K562 (cell line): ENCODE data around the gene SPTSSA. TPM values are rescaled to one million over a fixed set of nuclear protein-coding genes. Genes with fewer than 3 reads are reported as not detected.

Experiments used
- ATAC-seq: fragments of 200-7000 bp; cut with Tn5 transposase; 3 replicates; pipeline ENCODE4 v1.9.1; 2020; ENCODE audit warnings: moderate library complexity
- BruUV-seq: library from RNA; stranded (reverse); fragments of 400-500 nt; replicated peaks from 2 replicates; lab custom pipeline; 2021; lab: Mats Ljungman, UMichigan
- CTCF ChIA-PET: fragments of 300-600 bp; formaldehyde crosslinking; extraction: SDS; loops from one replicate; lab custom pipeline; 2021; ENCODE audit warnings: low intra/inter-chr PET ratio; lab: Yijun Ruan, JAX
- POLR2A ChIA-PET: fragments of 300-600, 350-650 bp; sonication (Branson Sonifier 250); formaldehyde crosslinking; extraction: SDS; loops from one replicate; lab custom pipeline; 2021; ENCODE audit warnings: antibody characterized with exemption, inconsistent platforms; lab: Yijun Ruan, JAX
- DNase-seq, 4 experiments: peaks; one replicate each; pipeline versions ENCODE4 v3.0.0 to v3.0.0-alpha.2; 2011 to 2018; ENCODE audit warnings: low spot score in 3 of 4, mixed read lengths in 3 of 4; ENCODE audit errors: extremely low read depth in 1 of 4
- FAIRE-seq: peaks from 2 replicates; lab custom pipeline; 2011; peaks lifted over from hg19 to GRCh38; lab: Jason Lieb, UNC
- H2AFZ ChIP-seq: 2 replicates; pipeline ENCODE4 v1.6.0; 2011; ENCODE audit warnings: low read depth, low read length, control low read depth, inconsistent platforms
- H3K27ac ChIP-seq: fragments of 200-600 bp; 3 replicates; pipeline ENCODE4 v1.8.0; 2011; ENCODE audit warnings: low read depth, mild to moderate bottlenecking, control low read depth, inconsistent platforms, low read length, moderate library complexity, mixed read lengths; ENCODE audit errors: extremely low read depth
- H3K27me3 ChIP-seq, 2 experiments: fragments of 300-600 bp in 1 of 2; 2 replicates in 1 of 2; 3 replicates in 1 of 2; pipeline versions ENCODE4 v1.6.0 to v1.8.0; 2011; ENCODE audit warnings: inconsistent platforms in 2 of 2, low read length in 2 of 2, mild to moderate bottlenecking in 1 of 2, mixed read lengths in 1 of 2, moderate library complexity in 1 of 2; ENCODE audit not compliant: control insufficient read depth in 2 of 2, insufficient read depth in 2 of 2
- H3K36me3 ChIP-seq: fragments of 300-600 bp; 3 replicates; pipeline ENCODE4 v1.8.0; 2011; ENCODE audit warnings: mild to moderate bottlenecking, low read length, inconsistent platforms; ENCODE audit not compliant: control insufficient read depth, insufficient read depth
- H3K4me1 ChIP-seq, 2 experiments: fragments of 200-600 bp in 1 of 2; replicated peaks in 1 of 2; 2 replicates in 1 of 2; 3 replicates in 1 of 2; pipeline versions ENCODE4 v1.5.1 to v1.8.0; 2011; ENCODE audit warnings: inconsistent platforms in 2 of 2, low read length in 2 of 2, mild to moderate bottlenecking in 1 of 2, mixed read lengths in 1 of 2, moderate library complexity in 1 of 2; ENCODE audit not compliant: control insufficient read depth in 2 of 2, insufficient read depth in 2 of 2
- H3K4me2 ChIP-seq: 2 replicates; pipeline ENCODE4 v1.6.1; 2011; ENCODE audit warnings: low read length, control low read depth, inconsistent platforms, mixed read lengths; ENCODE audit not compliant: insufficient read depth
- H3K4me3 ChIP-seq: fragments of 200-600 bp; sonication (generic), shearing (Covaris generic); 2 replicates; pipeline ENCODE4 v1.5.1; 2016; ENCODE audit warnings: control low read depth, inconsistent platforms
- H3K79me2 ChIP-seq: fragments of 200-600 bp; 3 replicates; pipeline ENCODE4 v1.8.0; 2011; ENCODE audit warnings: low read length, inconsistent platforms; ENCODE audit not compliant: control insufficient read depth, insufficient read depth
- H3K9ac ChIP-seq, 2 experiments: 2 replicates each; pipeline versions ENCODE4 v1.6.0 to v1.6.1; 2011; ENCODE audit warnings: low read depth in 2 of 2, low read length in 2 of 2, control low read depth in 1 of 2, inconsistent platforms in 1 of 2, mild to moderate bottlenecking in 1 of 2, mixed read lengths in 1 of 2; ENCODE audit not compliant: insufficient read depth in 1 of 2
- H3K9me1 ChIP-seq: one replicate; pipeline ENCODE4 v1.6.0; 2011; ENCODE audit warnings: inconsistent platforms, mild to moderate bottlenecking, low read length, moderate library complexity; ENCODE audit not compliant: control insufficient read depth, insufficient read depth
- H3K9me3 ChIP-seq: replicated peaks from 2 replicates; pipeline ENCODE4 v1.5.1; 2011; ENCODE audit warnings: low read depth, low read length, inconsistent platforms; ENCODE audit not compliant: control insufficient read depth, insufficient read depth
- H4K20me1 ChIP-seq: replicated peaks from 2 replicates; pipeline ENCODE4 v1.6.1; 2011; ENCODE audit warnings: low read length, inconsistent platforms, mixed read lengths; ENCODE audit not compliant: control insufficient read depth, insufficient read depth
- ARID2 ChIP-seq: fragments of 450-650 bp; IDR thresholded peaks from 2 replicates; pipeline ENCODE4 v1.6.1; 2017; ENCODE audit warnings: antibody characterized with exemption, mild to moderate bottlenecking
- ATF1 ChIP-seq, 2 experiments: fragments of 450-650 bp in 1 of 2; IDR thresholded peaks; 2 replicates each; pipeline ENCODE4 v1.6.1; 2016; ENCODE audit warnings: missing compliant biosample characterization in 1 of 2, missing genetic modification characterization in 1 of 2
- CHD2 ChIP-seq: IDR thresholded peaks from 2 replicates; pipeline ENCODE4 v1.6.1; 2011; ENCODE audit warnings: low read depth, low read length
- COPS2 ChIP-seq: fragments of 450-650 bp; conservative IDR thresholded peaks from 2 replicates; pipeline ENCODE4 v1.6.1; 2016; ENCODE audit warnings: mild to moderate bottlenecking, moderate library complexity
- IRF9 ChIP-seq: fragments of 450-650 bp; IDR thresholded peaks from 2 replicates; pipeline ENCODE4 v1.6.1; 2016; ENCODE audit warnings: missing biosample characterization, missing genetic modification characterization
- LEF1 ChIP-seq: fragments of 450-650 bp; IDR thresholded peaks from 2 replicates; pipeline ENCODE4 v1.6.1; 2016; ENCODE audit warnings: mild to moderate bottlenecking
- NFYB ChIP-seq: IDR thresholded peaks from 2 replicates; pipeline ENCODE4 v1.6.1; 2011; ENCODE audit warnings: mild to moderate bottlenecking, moderate library complexity; ENCODE audit not compliant: insufficient read length; ENCODE audit errors: extremely low read depth
- PATZ1 ChIP-seq: fragments of 250-450 bp; sonication (Bioruptor Pico); IDR thresholded peaks from 2 replicates; pipeline ENCODE4 v1.5.0; 2020; ENCODE audit warnings: mild to moderate bottlenecking, borderline replicate concordance
- POLR2AphosphoS2 ChIP-seq: IDR thresholded peaks from 2 replicates; pipeline ENCODE4 v1.6.1; 2012; ENCODE audit warnings: low read length, improper control_type of control experiment
- RBM39 ChIP-seq: fragments of 200-400 bp; formaldehyde crosslinking; optimal IDR thresholded peaks from 2 replicates; pipeline ENCODE3; 2018; ENCODE audit warnings: low read depth, low read length
- SMARCA4 ChIP-seq: fragments of 450-650 bp; IDR thresholded peaks from 2 replicates; pipeline ENCODE4 v1.6.1; 2016
- SRSF3 ChIP-seq: fragments of 200-400 bp; formaldehyde crosslinking; IDR thresholded peaks from 2 replicates; pipeline ENCODE4 v1.6.1; 2016; ENCODE audit warnings: mild to moderate bottlenecking, low read length, moderate library complexity; ENCODE audit not compliant: insufficient read depth
- TCF7 ChIP-seq: sonication (generic); IDR thresholded peaks from 2 replicates; pipeline ENCODE4 v1.6.1; 2016; ENCODE audit warnings: antibody characterized with exemption, borderline replicate concordance
- THRA ChIP-seq: fragments of 450-650 bp; IDR thresholded peaks from 2 replicates; pipeline ENCODE4 v1.6.1; 2017; ENCODE audit warnings: mild to moderate bottlenecking, moderate library complexity
- U2AF2 ChIP-seq: fragments of 200-400 bp; formaldehyde crosslinking; optimal IDR thresholded peaks from 2 replicates; pipeline ENCODE3; 2017; ENCODE audit warnings: low read depth, mild to moderate bottlenecking, low read length
- ZNF3 ChIP-seq: fragments of 250-450 bp; sonication (Bioruptor Pico); IDR thresholded peaks from 2 replicates; pipeline ENCODE4 v1.5.0; 2021; ENCODE audit warnings: mild to moderate bottlenecking, moderate library complexity
- ZNF41 ChIP-seq: fragments of 250-450 bp; sonication (Bioruptor Pico); conservative IDR thresholded peaks from 2 replicates; pipeline ENCODE4 v1.4.0; 2020; ENCODE audit warnings: mild to moderate bottlenecking
- ZNF639 ChIP-seq, 2 experiments: fragments of 200-800 bp in 1 of 2; sonication (Bioruptor generic) in 1 of 2; sonication (generic) in 1 of 2; formaldehyde crosslinking in 1 of 2; IDR thresholded peaks in 1 of 2; conservative IDR thresholded peaks in 1 of 2; 2 replicates each; pipeline versions ENCODE4 v1.5.0 to v1.6.1; 2016 to 2020; ENCODE audit warnings: missing compliant biosample characterization in 1 of 2, missing genetic modification characterization in 1 of 2, missing genetic modification reagents in 1 of 2
- WGBS: fragments of 100-300 bp; shearing (Covaris generic); methylation state at CpG from one replicate; pipeline ENCODE4 v1.1.6; 2016; ENCODE audit warnings: low coverage, mixed read lengths; ENCODE audit not compliant: insufficient coverage; ENCODE audit errors: missing lambda C conversion rate; 5-methylcytosine and 5-hydroxymethylcytosine counted together
- in situ Hi-C: fragments of 300-500 bp; cut with MboI; formaldehyde crosslinking; loops from 4 replicates; pipeline ENCODE4 v1.15.0; 2018; ENCODE audit warnings: inconsistent platforms, mixed read lengths
- intact Hi-C: fragments of 100-400 bp; cut with micrococcal nuclease; formaldehyde crosslinking; loops from 2 replicates; pipeline ENCODE4 v1.14.2; 2022
- polyA plus RNA-seq, 8 experiments: library from polyadenylated mRNA; depleted of rRNA in 4 of 8; stranded (reverse) in 5 of 8; unstranded in 3 of 8; fragments of >200 nt; fragmentation: Nextera tagmentation in 2 of 8; fragmentation: Illumina TruSeq in 1 of 8; extraction: Ambion mirVana in 2 of 8; extraction: Trizol in 1 of 8; gene quantifications; 2 replicates each; pipeline versions ENCODE4 v1.2.1 to v1.2.3, GENCODE V29; 2011 to 2014; ENCODE audit warnings: inconsistent platforms in 1 of 8, missing spikeins in 1 of 8
- total RNA-seq, 7 experiments: library from RNA; depleted of rRNA in 6 of 7; stranded (reverse); fragments of >200 nt in 6 of 7; fragmentation: Illumina TruSeq in 2 of 7; extraction: Trizol in 2 of 7; gene quantifications; 2 replicates each; pipeline versions ENCODE4 v1.2.1 to v1.2.3, GENCODE V29; 2011 to 2021; ENCODE audit warnings: low replicate concordance in 1 of 7

The SPTSSA gene
- total and polyA plus RNA-seq, 9 of the 15 experiments (the other 6 are each of a cell fraction or from before 2014, with no cell fraction given), result 6.8 to 35.7 (median 22.0) TPM

GRCh38 chr14:34484726-34485125 lies 22.7 kb upstream of the SPTSSA start (continued):
- TF ChIP-seq RBM39, result no peak
- TF ChIP-seq COPS2, result no peak
- TF ChIP-seq SMARCA4, result no peak
- TF ChIP-seq U2AF2, result no peak
- TF ChIP-seq ARID2, result no peak
- TF ChIP-seq NFYB, result no peak
- no peak for TF ChIP-seq ATF1 (CRISPR knock-in tag; IDR thresholded peaks at IDR 0.05)
- no peak for TF ChIP-seq ATF1 (tag; IDR thresholded peaks at IDR 0.05)

GRCh38 chr14:34482463-34482862 lies 20.4 kb upstream of the SPTSSA start:
- BruUV-seq, result no TSS peak
- CTCF ChIA-PET, result no interaction called here
- Histone ChIP-seq H3K9me3 (no peaks in the 10 kb centered on the region), H3K27ac (no peak overlapping the region), H3K9me1 (no peaks in the 10 kb centered on the region), H3K4me3 (no peak overlapping the region), H3K4me2 (no peak overlapping the region), H3K79me2 (no peaks in the 10 kb centered on the region), H3K36me3 (no peaks in the 10 kb centered on the region), H2AFZ (no peak overlapping the region), H3K9ac (no peak overlapping the region), H3K27me3 (no peaks in the 10 kb centered on the region), H3K4me1 (no peaks in the 10 kb centered on the region), H4K20me1 (no peaks in the 10 kb centered on the region)
- in situ Hi-C loops, result no loop called here
- DNase-seq (no peak), FAIRE-seq (no peak), ATAC-seq (no peak)
- intact Hi-C loops, result no loop called here
- POLR2A ChIA-PET, result no interaction called here
- WGBS, result 63% methylated on average over 2 of the region's 2 CpGs
- no peak for TF ChIP-seq ZNF3 (CRISPR knock-in tag)
- TF ChIP-seq SRSF3, result no peak
- no peak for TF ChIP-seq POLR2AphosphoS2
- no peak for TF ChIP-seq CHD2
- TF ChIP-seq IRF9 (tag), result no peak
- no peak for TF ChIP-seq TCF7
- no peak for TF ChIP-seq LEF1
- no peak for TF ChIP-seq PATZ1 (CRISPR knock-in tag)
- TF ChIP-seq ZNF639 (CRISPR knock-in tag; conservative IDR thresholded peaks at IDR 0.05 in 1 of 2, IDR thresholded peaks at IDR 0.05 in 1 of 2), result no peak
- no peak for TF ChIP-seq THRA
- no peak for TF ChIP-seq ZNF41 (CRISPR knock-in tag)
